HepG2 (cell line): ENCODE data around the gene GDAP2. TPM values are rescaled to one million over a fixed set of nuclear protein-coding genes. Genes with fewer than 3 reads are reported as not detected.

Experiments
- ATAC-seq: fragments of 200-7000 bp; cut with Tn5 transposase; 3 replicates; pipeline ENCODE4 v1.9.1; 2020; ENCODE audit warnings: mild to moderate bottlenecking, moderate library complexity
- BruUV-seq: library from RNA; stranded (reverse); fragments of 400-500 nt; replicated peaks from 2 replicates; lab custom pipeline; 2021; lab: Mats Ljungman, UMichigan
- CTCF ChIA-PET: fragments of 300-600 bp; formaldehyde crosslinking; extraction: SDS; loops from one replicate; lab custom pipeline; 2021; ENCODE audit warnings: low total read pairs, inconsistent platforms, low intra/inter-chr PET ratio; lab: Yijun Ruan, JAX
- POLR2A ChIA-PET: fragments of 350-600 bp; sonication (Branson Sonifier 250); formaldehyde crosslinking; loops from one replicate; lab custom pipeline; 2020; ENCODE audit warnings: antibody characterized with exemption, inconsistent platforms; lab: Yijun Ruan, JAX
- DNase-seq: peaks from one replicate; pipeline ENCODE4 v3.0.0-alpha.2; 2015; ENCODE audit warnings: low spot score
- FAIRE-seq: peaks from 3 replicates; lab custom pipeline; 2011; peaks lifted over from hg19 to GRCh38; lab: Jason Lieb, UNC
- H2AFZ ChIP-seq: one replicate; pipeline ENCODE4 v1.6.1; 2011; ENCODE audit warnings: low read length, inconsistent platforms
- H3K27ac ChIP-seq: fragments of 300-600 bp; 3 replicates; pipeline ENCODE4 v1.8.0; 2011; ENCODE audit warnings: mixed run types, mild to moderate bottlenecking, mixed read lengths, low read length, inconsistent platforms; ENCODE audit not compliant: insufficient read depth; ENCODE audit errors: extremely low read length
- H3K27me3 ChIP-seq, 2 experiments: fragments of 200-600 bp in 1 of 2; 2 replicates in 1 of 2; 3 replicates in 1 of 2; pipeline versions ENCODE4 v1.6.0 to v1.8.0; 2011; ENCODE audit warnings: low read length in 2 of 2, mild to moderate bottlenecking in 2 of 2, moderate library complexity in 2 of 2, inconsistent platforms in 1 of 2; ENCODE audit not compliant: insufficient read depth in 2 of 2, control insufficient read depth in 1 of 2
- H3K36me3 ChIP-seq, 2 experiments: fragments of 200-600 bp in 1 of 2; replicated peaks in 1 of 2; 2 replicates in 1 of 2; 3 replicates in 1 of 2; pipeline versions ENCODE4 v1.5.1 to v1.8.0; 2011; ENCODE audit warnings: low read length in 2 of 2, inconsistent platforms in 1 of 2; ENCODE audit not compliant: insufficient read depth in 2 of 2, control insufficient read depth in 1 of 2
- H3K4me1 ChIP-seq: 2 replicates; pipeline ENCODE4 v1.5.1; 2012; ENCODE audit warnings: low read length, inconsistent platforms; ENCODE audit not compliant: insufficient read depth
- H3K4me2 ChIP-seq: 2 replicates; pipeline ENCODE4 v1.6.0; 2011; ENCODE audit warnings: low read depth, low read length, inconsistent platforms
- H3K4me3 ChIP-seq, 3 experiments: fragments of 200-600 bp in 1 of 3; sonication (generic), shearing (Covaris generic) in 1 of 3; replicated peaks in 1 of 3; 2 replicates each; pipeline ENCODE4 v1.5.1; 2011 to 2016; ENCODE audit warnings: low read length in 3 of 3, inconsistent platforms in 2 of 3, low read depth in 2 of 3, mild to moderate bottlenecking in 2 of 3, control low read depth in 1 of 3, mixed read lengths in 1 of 3; ENCODE audit not compliant: insufficient read depth in 1 of 3
- H3K79me2 ChIP-seq: one replicate; pipeline ENCODE4 v1.6.1; 2011; ENCODE audit warnings: low read length, inconsistent platforms; ENCODE audit not compliant: insufficient read depth
- H3K9ac ChIP-seq: 2 replicates; pipeline ENCODE4 v1.6.0; 2011; ENCODE audit warnings: mild to moderate bottlenecking, low read depth, low read length, inconsistent platforms; ENCODE audit not compliant: insufficient read depth
- H3K9me3 ChIP-seq: 2 replicates; pipeline ENCODE4 v1.5.1; 2012; ENCODE audit warnings: mild to moderate bottlenecking, low read length
- H4K20me1 ChIP-seq: 2 replicates; pipeline ENCODE4 v1.6.0; 2011; ENCODE audit warnings: inconsistent platforms, mild to moderate bottlenecking, low read length, moderate library complexity; ENCODE audit not compliant: insufficient read depth
- ARID2 ChIP-seq: sonication (generic); formaldehyde crosslinking; IDR thresholded peaks from 2 replicates; pipeline ENCODE4 v1.8.1; 2022; ENCODE audit warnings: mild to moderate bottlenecking, missing genetic modification reagents, borderline replicate concordance
- MYC ChIP-seq: sonication (generic); formaldehyde crosslinking; IDR thresholded peaks from 2 replicates; pipeline ENCODE4 v1.9.0; 2021; ENCODE audit warnings: missing genetic modification reagents, borderline replicate concordance
- PPARG ChIP-seq: conservative IDR thresholded peaks from 2 replicates; pipeline ENCODE4 v1.6.1; 2016; ENCODE audit warnings: missing biosample characterization, missing genetic modification reagents
- TMF1 ChIP-seq: sonication (generic); formaldehyde crosslinking; IDR thresholded peaks from 2 replicates; pipeline ENCODE4 v1.8.1; 2022; ENCODE audit warnings: low read depth, missing genetic modification reagents
- WGBS: methylation state at CpG from one replicate; pipeline ENCODE4 v1.1.6; 2017; ENCODE audit warnings: low lambda C conversion rate; 5-methylcytosine and 5-hydroxymethylcytosine counted together
- in situ Hi-C: cut with HindIII; loops from 2 replicates; pipeline ENCODE4 v1.10.0; 2017; ENCODE audit warnings: low pct_unique_long_range_greater_than_20kb; ENCODE audit not compliant: extremely low pct_ligation_motif_present
- intact Hi-C: fragments of 100-400 bp; cut with micrococcal nuclease; formaldehyde crosslinking; loops from one replicate; pipeline ENCODE4 v1.10.0; 2022; ENCODE audit not compliant: unreplicated experiment
- polyA plus RNA-seq, 8 experiments: library from polyadenylated mRNA; depleted of rRNA in 3 of 8; stranded (reverse) in 7 of 8; unstranded in 1 of 8; fragments of >200 nt; fragmentation: Illumina TruSeq in 4 of 8; extraction: Trizol in 4 of 8; gene quantifications; 2 replicates each; pipeline versions ENCODE4 v1.2.1 to v1.2.3, GENCODE V29; 2011 to 2016; ENCODE audit warnings: low read depth in 4 of 8, missing spikeins in 1 of 8, mixed read lengths in 1 of 8; ENCODE audit not compliant: insufficient read depth in 1 of 8
- total RNA-seq, 5 experiments: library from RNA; depleted of rRNA; stranded (reverse); fragments of >200 nt; fragmentation: Illumina TruSeq; extraction: Trizol; gene quantifications; 2 replicates each; pipeline ENCODE4 v1.2.3, GENCODE V29; 2016; ENCODE audit warnings: low read depth in 1 of 5
- TF ChIP-seq, protein P1 (sequence below): sonication (generic); formaldehyde crosslinking; conservative IDR thresholded peaks from 2 replicates; pipeline ENCODE4 v1.5.0; 2020; ENCODE audit warnings: missing genetic modification reagents
- TF ChIP-seq, protein P2 (sequence below), 2 experiments: sonication (generic) in 1 of 2; formaldehyde crosslinking in 1 of 2; IDR thresholded peaks; 2 replicates each; pipeline versions ENCODE4 v1.5.1 to v1.6.1; 2011 to 2020; ENCODE audit warnings: borderline replicate concordance in 1 of 2, low read depth in 1 of 2, low read length in 1 of 2, mild to moderate bottlenecking in 1 of 2, missing genetic modification reagents in 1 of 2, moderate library complexity in 1 of 2

The GDAP2 gene
- total and polyA plus RNA-seq, 2 of the 13 experiments (the other 11 are each of a cell fraction or from before 2014, with no cell fraction given), result 11.4 to 23.2 TPM

DNA sequence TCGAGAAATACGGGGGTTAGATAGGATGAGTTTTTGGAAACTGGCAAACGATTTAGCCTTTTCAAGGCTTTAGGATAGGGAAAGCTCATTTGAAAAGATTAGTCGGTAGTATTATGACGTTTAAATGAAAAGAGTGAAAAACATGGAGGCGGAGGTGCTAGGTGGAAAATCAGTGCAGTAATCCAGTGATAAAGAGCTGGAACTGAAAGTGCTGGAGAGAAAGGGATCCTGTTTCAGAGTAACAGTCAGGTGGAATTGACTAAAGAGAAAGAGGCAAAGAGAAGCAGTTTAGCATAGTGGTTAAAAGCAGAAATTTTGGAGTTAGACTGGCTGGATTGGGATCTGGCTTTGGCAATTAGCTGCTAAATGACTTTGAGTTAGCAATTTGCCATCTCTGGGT is 1.1 kb upstream of the GDAP2 start:
- Histone ChIP-seq H3K4me3 (peak overlapping the region; percentile 81 to 98 (median 94)), H3K27me3 (no peaks in the 10 kb centered on the region; a peak in 1 of 5 replicates), H3K27ac (peak overlapping the region; percentile 77), H4K20me1 (peaks cover 3% of the 10 kb centered on the region; the same call in 1 of the 2 replicates), H3K9me3 (no peaks in the 10 kb centered on the region), H3K4me1 (peaks cover 48% of the 10 kb centered on the region), H3K9ac (peak overlapping the region; percentile 88), H3K79me2 (peaks cover 75% of the 10 kb centered on the region), H2AFZ (peak overlapping the region; percentile 56), H3K36me3 (peaks cover 2 to 19% of the 10 kb centered on the region in 2 experiments; a peak in 2 of 5 replicates), H3K4me2 (peak overlapping the region; percentile 90)
- CTCF ChIA-PET, result no interaction called here
- DNase-seq (no peak), ATAC-seq (no peak), FAIRE-seq (no peak)
- intact Hi-C loops, result no loop called here
- TF ChIP-seq PPARG (CRISPR knock-in tag) (no peak), TMF1 (CRISPR knock-in tag) (0 out of 2 replicates have a peak, but pooled peaks have one; percentile 12)
- TF ChIP-seq, protein P1, sequence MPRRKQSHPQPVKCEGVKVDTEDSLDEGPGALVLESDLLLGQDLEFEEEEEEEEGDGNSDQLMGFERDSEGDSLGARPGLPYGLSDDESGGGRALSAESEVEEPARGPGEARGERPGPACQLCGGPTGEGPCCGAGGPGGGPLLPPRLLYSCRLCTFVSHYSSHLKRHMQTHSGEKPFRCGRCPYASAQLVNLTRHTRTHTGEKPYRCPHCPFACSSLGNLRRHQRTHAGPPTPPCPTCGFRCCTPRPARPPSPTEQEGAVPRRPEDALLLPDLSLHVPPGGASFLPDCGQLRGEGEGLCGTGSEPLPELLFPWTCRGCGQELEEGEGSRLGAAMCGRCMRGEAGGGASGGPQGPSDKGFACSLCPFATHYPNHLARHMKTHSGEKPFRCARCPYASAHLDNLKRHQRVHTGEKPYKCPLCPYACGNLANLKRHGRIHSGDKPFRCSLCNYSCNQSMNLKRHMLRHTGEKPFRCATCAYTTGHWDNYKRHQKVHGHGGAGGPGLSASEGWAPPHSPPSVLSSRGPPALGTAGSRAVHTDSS, result no peak
- POLR2A ChIA-PET, result interaction anchor here (1.6 kb wide), 1 partner anchor 109 kb away, joined by 9 read pairs; no protein-coding TSS in a partner anchor
- WGBS, result 1% methylated on average over 6 of the region's 6 CpGs
- in situ Hi-C loops, result no loop called here
- BruUV-seq, result no TSS peak

DNA sequence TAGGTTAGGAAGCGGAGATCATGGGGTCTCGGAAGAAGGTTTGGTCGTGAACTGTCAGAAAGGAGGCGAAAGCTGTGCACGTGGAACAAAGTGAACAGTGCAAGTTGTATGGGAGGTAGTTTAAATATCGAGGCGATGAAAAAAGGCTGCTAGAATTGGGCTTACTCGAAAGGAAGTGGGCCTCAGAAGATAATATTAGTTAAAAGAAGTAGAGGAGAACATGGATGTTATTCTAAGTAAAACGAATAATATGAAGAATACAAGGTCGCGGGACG is 689 bp upstream of the GDAP2 start:
- WGBS, result under 1% methylated on average over 12 of the region's 12 CpGs
- Histone ChIP-seq H3K4me1 (peaks cover 48% of the 10 kb centered on the region), H3K4me3 (peak overlapping the region; percentile 81 to 98 (median 94)), H3K4me2 (peak overlapping the region; percentile 90), H3K27ac (peak overlapping the region; percentile 77), H2AFZ (peak overlapping the region; percentile 56), H3K79me2 (peaks cover 77% of the 10 kb centered on the region), H3K9ac (peak overlapping the region; percentile 88), H4K20me1 (peaks cover 3% of the 10 kb centered on the region; the same call in 1 of the 2 replicates), H3K9me3 (no peaks in the 10 kb centered on the region), H3K36me3 (peaks cover 2 to 19% of the 10 kb centered on the region in 2 experiments; a peak in 2 of 5 replicates), H3K27me3 (no peaks in the 10 kb centered on the region; a peak in 1 of 5 replicates)
- ChIA-PET CTCF (no interaction called here), POLR2A (interaction anchor here (1.6 kb wide), 1 partner anchor 108 kb away, joined by 9 read pairs; no protein-coding TSS in a partner anchor)
- DNase-seq (no peak), FAIRE-seq (no peak), ATAC-seq (peak; percentile 4)
- TF ChIP-seq TMF1 (CRISPR knock-in tag) (0 out of 2 replicates have a peak, but pooled peaks have one; percentile 22), MYC (CRISPR knock-in tag) (no peak), ARID2 (CRISPR knock-in tag) (peak; percentile 27; the same call in 1 of the 2 replicates)
- TF ChIP-seq, protein P2, sequence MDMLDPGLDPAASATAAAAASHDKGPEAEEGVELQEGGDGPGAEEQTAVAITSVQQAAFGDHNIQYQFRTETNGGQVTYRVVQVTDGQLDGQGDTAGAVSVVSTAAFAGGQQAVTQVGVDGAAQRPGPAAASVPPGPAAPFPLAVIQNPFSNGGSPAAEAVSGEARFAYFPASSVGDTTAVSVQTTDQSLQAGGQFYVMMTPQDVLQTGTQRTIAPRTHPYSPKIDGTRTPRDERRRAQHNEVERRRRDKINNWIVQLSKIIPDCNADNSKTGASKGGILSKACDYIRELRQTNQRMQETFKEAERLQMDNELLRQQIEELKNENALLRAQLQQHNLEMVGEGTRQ (IDR thresholded peaks at IDR 0.05; ENCODE audit: low read depth, low read length), result no peak
- TF ChIP-seq, protein P2 (CRISPR knock-in tag; IDR thresholded peaks at IDR 0.05; ENCODE audit: borderline replicate concordance), result no peak
- intact Hi-C loops (no loop called here), in situ Hi-C loops (no loop called here)
- TSS peak; percentile 67 for BruUV-seq
